Lower leg skin (tissue), 3 donors: ENCODE data around the gene OSM.

ENCODE experiments used
- POLR2A ChIP-seq, 2 donors: fragments of 450-650 bp; IDR thresholded peaks; one replicate each; pipeline ENCODE4 v1.6.1; 2016 to 2017; ENCODE audit warnings: antibody characterized with exemption in 2 of 2, mild to moderate bottlenecking in 1 of 2, moderate library complexity in 1 of 2
- TF ChIP-seq, protein P1 (sequence below), 3 donors: fragments of 450-650 bp; IDR thresholded peaks; one replicate each; pipeline ENCODE4 v1.5.1; 2016; ENCODE audit warnings: antibody characterized with exemption in 3 of 3, mild to moderate bottlenecking in 3 of 3, moderate library complexity in 2 of 3

DNA sequence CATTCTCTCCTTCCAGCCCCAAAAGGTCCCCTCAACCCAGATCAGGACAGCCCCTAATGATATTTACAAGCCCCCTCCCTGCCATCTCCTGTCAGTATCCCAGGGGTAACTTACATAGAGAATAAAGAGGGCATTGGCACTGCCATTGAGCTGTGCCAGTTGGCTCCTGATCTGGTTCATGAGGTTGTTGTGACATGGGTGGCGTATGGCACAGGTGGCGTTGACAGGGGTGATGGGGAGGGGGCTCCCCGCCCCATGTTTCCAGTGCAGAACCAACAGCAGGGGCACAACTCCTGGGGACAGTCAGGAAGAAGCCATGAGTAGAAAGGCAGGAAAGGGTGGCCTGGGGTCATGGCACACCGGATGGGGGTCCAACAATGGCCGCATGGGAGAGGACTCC, 22.0 kb downstream of the OSM start:
- TF ChIP-seq POLR2A (IDR thresholded peaks at IDR 0.05), result no peak
- TF ChIP-seq, protein P1, sequence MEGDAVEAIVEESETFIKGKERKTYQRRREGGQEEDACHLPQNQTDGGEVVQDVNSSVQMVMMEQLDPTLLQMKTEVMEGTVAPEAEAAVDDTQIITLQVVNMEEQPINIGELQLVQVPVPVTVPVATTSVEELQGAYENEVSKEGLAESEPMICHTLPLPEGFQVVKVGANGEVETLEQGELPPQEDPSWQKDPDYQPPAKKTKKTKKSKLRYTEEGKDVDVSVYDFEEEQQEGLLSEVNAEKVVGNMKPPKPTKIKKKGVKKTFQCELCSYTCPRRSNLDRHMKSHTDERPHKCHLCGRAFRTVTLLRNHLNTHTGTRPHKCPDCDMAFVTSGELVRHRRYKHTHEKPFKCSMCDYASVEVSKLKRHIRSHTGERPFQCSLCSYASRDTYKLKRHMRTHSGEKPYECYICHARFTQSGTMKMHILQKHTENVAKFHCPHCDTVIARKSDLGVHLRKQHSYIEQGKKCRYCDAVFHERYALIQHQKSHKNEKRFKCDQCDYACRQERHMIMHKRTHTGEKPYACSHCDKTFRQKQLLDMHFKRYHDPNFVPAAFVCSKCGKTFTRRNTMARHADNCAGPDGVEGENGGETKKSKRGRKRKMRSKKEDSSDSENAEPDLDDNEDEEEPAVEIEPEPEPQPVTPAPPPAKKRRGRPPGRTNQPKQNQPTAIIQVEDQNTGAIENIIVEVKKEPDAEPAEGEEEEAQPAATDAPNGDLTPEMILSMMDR (IDR thresholded peaks at IDR 0.05), result no peak
